ENCODE results near the gene ZNF48.

- TF ChIP-seq TAF1 (IDR thresholded peaks at IDR 0.05; ENCODE audit: borderline replicate concordance, insufficient read depth, low read length) (no peak), SIN3A (IDR thresholded peaks at IDR 0.05; ENCODE audit: borderline replicate concordance, insufficient read depth, low read length) (no peak), POLR2AphosphoS5 (IDR thresholded peaks at IDR 0.05; ENCODE audit: low read depth, low read length) (0 out of 2 replicates have a peak, but pooled peaks have one; percentile 27), REST (IDR thresholded peaks at IDR 0.05; ENCODE audit: insufficient read depth in 1 of 2, low read depth in 2 of 2, low read length in 2 of 2) (no peak), FOXP2 (optimal IDR thresholded peaks at IDR 0.05; ENCODE audit: borderline replicate concordance, extremely low read depth, extremely low read length, insufficient read depth) (no peak)
These were observed 13.8 kb upstream of the ZNF48 start for GRCh38 chr16:30381291-30382041.

All from PFSK-1 (cell line).